AG09319 (cell line): ENCODE data around the gene IP6K1.

Source experiments
- DNase-seq: peaks from one replicate; pipeline ENCODE4 v3.0.0-alpha.2; 2010; ENCODE audit warnings: low read depth; ENCODE audit errors: extremely low read depth
- CTCF ChIP-seq: IDR thresholded peaks from 2 replicates; pipeline ENCODE4 v1.5.1; 2011; ENCODE audit warnings: low read depth, mild to moderate bottlenecking, inconsistent platforms, low read length, moderate library complexity

IP6K1 gene

GRCh38 chr3:49725906-49726681 lies 60.2 kb downstream of the IP6K1 start:
- no peak for DNase-seq
- no peak for TF ChIP-seq CTCF

DNA sequence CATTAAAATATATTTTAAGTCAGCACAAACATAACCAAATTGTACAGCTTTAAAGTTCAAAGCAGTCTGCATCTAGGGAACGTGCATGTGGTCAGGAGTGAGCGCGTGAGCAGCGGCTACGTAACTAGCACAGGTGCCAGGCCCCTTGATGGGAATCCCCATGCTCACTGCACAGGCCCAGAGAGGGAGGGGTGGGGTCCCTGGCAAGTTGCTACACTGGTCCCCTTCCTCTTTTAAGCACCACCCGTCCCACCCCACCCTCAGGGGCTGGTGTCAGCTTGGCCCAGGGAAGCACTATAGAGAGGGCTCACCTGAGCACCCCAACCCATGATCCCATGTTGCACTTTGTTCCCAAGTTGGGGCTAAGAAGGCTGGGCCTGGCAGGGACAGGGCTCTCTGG lies 61.8 kb downstream of the IP6K1 start:
- no peak for DNase-seq
- no peak for TF ChIP-seq CTCF

GRCh38 chr3:49723628-49724551 lies 62.5 kb downstream of the IP6K1 start, which contains the start of gene GMPPB:
Gene GMPPB, minus strand, starts transcription at chr3:49723951. Its CDS starts 225 bp downstream, at chr3:49723726.
- TF ChIP-seq CTCF: no peak
- DNase-seq: peak; percentile 91

- DNase-seq: no peak
- TF ChIP-seq CTCF: no peak
These were observed 63.1 kb downstream of the IP6K1 start for GRCh38 chr3:49723296-49723627.

DNA sequence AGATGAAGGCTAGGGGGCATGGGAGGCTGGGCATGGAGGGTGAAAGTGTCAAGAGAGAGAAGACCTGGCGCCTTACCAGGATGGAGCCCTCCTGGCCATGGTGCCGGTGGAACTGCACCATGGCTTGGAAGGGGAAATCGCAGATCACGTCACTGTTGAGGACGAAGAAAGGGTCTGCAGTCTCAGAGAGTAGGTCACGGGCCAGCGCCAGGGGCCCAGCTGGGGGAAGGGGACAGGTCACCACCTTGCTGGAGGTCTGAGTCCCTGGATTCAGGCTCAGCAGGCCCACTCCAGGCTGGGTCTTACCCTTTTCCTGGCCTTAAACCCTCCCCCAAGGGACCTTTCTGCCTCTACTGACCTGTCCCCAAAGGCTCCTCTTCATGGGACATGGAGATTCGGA lies 63.4 kb downstream of the IP6K1 start:
- no peak for DNase-seq
- TF ChIP-seq CTCF: no peak

DNA sequence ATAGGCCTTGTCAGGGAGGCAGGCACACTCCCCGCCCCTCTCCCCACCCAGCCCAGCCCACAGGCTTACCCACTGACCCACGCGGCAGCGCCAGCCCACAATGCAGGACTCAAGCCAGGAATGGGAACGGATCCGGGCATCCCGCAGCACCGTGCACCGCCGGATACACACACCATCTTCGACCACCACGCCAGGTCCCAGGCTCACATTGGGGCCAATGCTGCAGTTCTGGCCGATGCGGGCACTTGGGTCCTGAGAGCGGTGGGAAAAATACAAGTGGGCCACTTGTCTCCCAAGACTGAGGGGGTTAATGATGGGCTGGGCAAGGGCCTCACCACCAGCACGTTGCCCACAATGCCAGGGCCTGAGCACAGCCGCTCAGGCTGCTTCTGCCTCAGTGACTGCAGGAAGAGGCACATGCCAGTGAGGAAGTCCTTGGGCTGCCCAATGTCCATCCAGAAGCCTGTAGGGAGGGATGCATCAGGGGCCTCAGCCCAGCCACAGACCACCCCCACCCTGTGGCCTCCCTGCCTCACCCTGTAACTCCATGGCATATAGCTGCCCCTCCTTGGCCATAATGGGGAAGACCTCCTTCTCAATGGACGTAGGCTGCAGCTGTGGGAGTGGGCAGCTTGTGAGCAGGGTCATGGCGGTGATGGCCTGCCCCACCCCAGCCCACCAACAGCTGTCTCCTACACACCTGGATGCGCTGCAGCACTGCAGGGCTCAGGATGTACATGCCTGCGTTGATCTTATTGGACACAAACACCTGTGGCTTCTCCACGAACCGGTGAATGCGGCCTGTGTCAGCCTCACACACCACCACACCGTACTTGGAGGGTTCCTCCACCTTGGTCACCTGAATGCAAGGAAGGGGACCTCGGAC lies 64.2 kb downstream of the IP6K1 start:
- DNase-seq: no peak
- TF ChIP-seq CTCF: no peak
